Left kidney (tissue), 2 donors: ENCODE data around the gene MAPKBP1. TPM values are rescaled to one million over a fixed set of nuclear protein-coding genes. Genes with fewer than 3 reads are reported as not detected.
A peak's percentile ranks its signal among the peaks of the same experiment; 100 is the strongest.
"Not testable (repeated sequence)": the region's sequence is repeated elsewhere in the genome, so short reads cannot be mapped to it uniquely, and the experiment has no call there.

Source experiments
- DNase-seq: peaks from one replicate; pipeline ENCODE4 v3.0.0-alpha.2; 2013
- polyA plus RNA-seq: library from polyadenylated mRNA; unstranded; fragments of 120-200 nt; gene quantifications from one replicate; pipeline ENCODE4 v1.2.1, GENCODE V29; 2013; ENCODE audit not compliant: insufficient read length

Gene MAPKBP1
- polyA plus RNA-seq, 1 donor = 19.7 TPM

- DNase-seq = peak; percentile 84
These were observed 53.9 kb downstream of the MAPKBP1 start, which contains the start of gene JMJD7 for GRCh38 chr15:41827880-41828806. JMJD7 (plus strand) TSS chr15:41828092; CDS start chr15:41828125, 33 bp downstream.

DNA sequence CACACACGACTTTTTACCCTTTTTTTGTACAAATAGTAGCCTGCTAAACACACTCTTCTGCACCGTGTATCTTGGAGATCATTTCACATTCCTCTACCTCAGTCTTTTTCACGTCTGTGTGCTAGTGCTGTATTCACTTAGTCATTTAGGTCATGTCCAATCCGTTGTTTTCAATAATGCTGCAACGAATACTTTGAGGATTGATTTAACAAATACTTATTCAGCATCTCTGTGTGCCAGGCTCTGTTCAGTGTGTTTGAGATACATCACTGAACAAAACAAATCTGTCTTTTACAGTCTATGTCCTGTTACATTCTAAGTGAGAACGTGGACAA is 54.5 kb downstream of the MAPKBP1 start:
- no peak for DNase-seq

- no peak for DNase-seq
These were observed 55.8 kb downstream of the MAPKBP1 start for GRCh38 chr15:41829959-41830646.

DNA sequence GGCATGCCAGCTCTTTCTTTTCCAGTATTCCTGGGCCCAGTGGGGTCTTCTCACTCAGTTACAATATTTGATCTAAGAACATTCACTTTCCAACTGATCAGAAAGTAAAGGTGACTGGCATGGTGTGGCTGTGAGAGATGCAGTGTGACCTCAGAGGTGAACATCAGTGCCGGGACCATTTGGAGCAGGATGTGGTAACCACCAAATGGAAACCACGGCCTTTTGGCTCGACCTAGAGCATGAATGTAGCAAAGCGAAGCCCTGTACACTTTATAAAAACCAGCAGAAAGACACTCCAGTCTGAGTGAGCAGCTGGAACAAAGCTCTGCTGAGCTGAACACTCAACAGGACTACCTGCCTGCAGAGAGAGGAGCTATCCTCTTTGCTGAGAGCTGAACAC is 57.0 kb downstream of the MAPKBP1 start:
- DNase-seq = not testable (repeated sequence)

GRCh38 chr15:41832208-41832607 is 57.9 kb downstream of the MAPKBP1 start:
- DNase-seq = no peak

GRCh38 chr15:41832875-41833274 is 58.6 kb downstream of the MAPKBP1 start:
- no peak for DNase-seq

GRCh38 chr15:41834096-41834495 is 59.8 kb downstream of the MAPKBP1 start:
- no peak for DNase-seq

DNA sequence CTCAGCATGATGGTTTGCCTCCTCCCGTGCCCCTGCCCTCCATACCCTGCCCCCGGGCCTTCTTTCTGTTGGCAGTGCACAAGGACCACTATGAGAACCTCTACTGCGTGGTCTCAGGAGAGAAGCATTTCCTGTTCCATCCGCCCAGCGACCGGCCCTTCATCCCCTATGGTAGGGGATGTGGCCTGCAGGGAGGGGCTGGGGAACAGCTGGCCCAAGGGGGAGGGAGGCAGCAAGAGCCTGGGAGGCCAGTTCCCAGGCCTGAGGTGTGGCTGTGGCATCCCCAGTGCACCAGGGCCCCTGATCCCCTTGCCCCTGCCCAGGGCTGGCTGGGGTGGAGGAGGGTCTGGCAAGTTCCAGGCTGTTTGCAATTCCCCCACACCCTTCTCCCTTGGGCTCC is 61.8 kb downstream of the MAPKBP1 start:
- DNase-seq = no peak

- DNase-seq = no peak
These were observed 62.6 kb downstream of the MAPKBP1 start for GRCh38 chr15:41836713-41837454.

DNA sequence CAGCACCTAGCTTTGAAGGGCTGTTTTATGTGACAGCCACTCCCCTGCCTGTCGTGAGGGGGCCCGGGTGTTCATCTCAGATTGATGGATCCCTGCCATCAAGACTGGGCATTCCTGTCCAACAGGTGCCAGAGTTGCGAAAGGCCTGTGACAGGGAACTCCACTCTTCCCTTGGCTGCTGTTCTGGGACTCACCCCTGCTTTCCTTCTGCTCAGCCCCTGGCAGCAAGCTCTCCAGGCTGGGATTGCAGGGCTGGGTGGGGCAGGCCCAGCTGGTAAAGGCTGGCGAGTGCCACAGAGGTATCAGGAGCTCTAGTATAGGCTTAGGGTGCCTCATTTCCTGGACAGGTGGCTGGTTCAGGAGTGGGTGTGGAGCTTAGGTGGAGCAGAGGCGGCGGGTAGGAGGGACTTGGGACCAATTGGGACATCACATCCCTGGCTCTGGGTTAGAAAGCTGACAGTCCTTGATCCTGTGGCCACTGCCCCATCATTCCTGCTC is 64.2 kb downstream of the MAPKBP1 start, which contains the start of gene PLA2G4B:
Gene PLA2G4B (plus strand): TSS at position 448 of the 498 bp plus-strand sequence. CDS start 67 bp downstream, outside the sequence.
- DNase-seq = no peak

DNA sequence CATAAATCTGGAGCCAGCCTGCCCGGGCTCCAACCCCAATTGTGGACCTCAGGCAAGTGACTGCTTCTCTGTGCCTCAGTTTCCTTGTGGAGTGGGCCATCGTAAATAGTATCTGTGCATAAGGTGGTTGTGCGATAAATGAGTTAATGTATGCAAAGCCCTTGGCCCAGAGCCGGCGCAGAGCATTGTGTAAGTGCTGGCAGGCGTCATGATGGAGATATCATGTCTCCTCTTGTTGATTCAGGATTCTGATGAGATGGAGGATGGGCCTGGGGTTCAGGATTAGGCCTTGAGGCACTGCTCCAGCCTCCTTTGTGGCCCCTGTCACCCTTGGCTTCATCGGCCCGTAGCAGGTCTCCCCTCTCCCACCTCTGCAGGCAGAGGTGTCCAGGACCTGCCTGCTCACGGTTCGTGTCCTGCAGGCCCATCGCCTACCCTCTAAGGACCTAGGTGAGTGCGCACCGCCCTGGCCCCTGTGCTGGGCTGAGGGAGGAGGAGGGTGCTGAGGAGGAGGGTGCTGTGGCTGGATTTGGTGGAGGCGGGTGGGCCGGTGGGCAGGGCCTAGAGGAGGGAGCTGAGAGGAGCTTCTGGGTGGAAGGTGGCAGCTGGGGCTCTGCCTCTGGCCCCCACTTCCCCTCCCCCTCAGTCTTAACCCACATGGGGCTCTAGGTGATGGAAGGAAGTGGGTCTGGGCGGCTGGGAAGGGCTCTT is 65.7 kb downstream of the MAPKBP1 start:
- no peak for DNase-seq

DNA sequence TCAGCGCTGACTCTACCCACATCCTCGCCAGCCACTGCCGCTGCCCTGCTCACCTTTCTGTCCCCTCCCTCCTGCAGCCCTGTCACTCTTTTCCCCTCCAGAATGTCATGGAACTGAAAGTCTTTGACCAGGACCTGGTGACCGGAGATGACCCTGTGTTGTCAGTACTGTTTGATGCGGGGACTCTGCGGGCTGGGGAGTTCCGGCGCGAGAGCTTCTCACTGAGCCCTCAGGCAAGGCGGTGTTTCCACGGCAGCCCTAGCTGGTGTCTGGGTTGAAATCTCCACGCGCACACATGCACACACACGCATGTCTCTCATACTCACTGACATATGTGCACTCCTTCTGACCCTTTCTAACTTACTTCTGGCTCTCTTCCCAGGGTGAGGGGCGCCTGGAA is 66.4 kb downstream of the MAPKBP1 start:
- no peak for DNase-seq

GRCh38 chr15:41841131-41841530 is 66.8 kb downstream of the MAPKBP1 start:
- DNase-seq = no peak

- no peak for DNase-seq
These were observed 67.9 kb downstream of the MAPKBP1 start for GRCh38 chr15:41842229-41842628.

- no peak for DNase-seq
These were observed 69.3 kb downstream of the MAPKBP1 start for GRCh38 chr15:41843571-41843970.

DNA sequence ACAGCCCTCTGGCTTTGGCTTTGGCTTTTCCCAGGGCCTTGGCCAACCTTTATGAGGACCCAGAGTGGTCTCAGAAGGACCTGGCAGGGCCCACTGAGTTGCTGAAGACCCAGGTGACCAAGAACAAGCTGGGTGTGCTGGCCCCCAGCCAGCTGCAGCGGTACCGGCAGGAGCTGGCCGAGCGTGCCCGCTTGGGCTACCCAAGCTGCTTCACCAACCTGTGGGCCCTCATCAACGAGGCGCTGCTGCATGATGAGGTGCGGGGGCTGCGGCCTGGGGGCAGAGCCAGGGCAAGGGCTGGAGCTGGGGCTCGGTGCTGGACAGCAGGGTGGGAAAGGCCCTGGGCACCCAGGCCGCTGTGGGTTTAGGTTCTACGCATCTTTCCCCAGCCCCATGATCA is 70.5 kb downstream of the MAPKBP1 start:
- no peak for DNase-seq

DNA sequence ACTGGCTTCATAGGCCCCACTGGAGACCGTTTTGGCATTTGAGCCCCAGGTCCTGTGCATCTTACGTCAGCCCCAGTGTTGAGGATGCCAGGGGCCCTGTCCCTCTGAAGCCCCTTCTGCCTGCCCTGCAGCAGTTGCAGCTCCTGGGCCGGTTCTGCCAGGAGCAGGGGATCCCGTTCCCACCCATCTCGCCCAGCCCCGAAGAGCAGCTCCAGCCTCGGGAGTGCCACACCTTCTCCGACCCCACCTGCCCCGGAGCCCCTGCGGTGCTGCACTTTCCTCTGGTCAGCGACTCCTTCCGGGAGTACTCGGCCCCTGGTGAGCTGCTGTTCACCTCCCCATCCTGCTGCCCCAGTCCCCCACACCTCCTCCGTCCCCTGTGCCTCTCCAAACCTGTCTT is 72.9 kb downstream of the MAPKBP1 start:
- no peak for DNase-seq

DNA sequence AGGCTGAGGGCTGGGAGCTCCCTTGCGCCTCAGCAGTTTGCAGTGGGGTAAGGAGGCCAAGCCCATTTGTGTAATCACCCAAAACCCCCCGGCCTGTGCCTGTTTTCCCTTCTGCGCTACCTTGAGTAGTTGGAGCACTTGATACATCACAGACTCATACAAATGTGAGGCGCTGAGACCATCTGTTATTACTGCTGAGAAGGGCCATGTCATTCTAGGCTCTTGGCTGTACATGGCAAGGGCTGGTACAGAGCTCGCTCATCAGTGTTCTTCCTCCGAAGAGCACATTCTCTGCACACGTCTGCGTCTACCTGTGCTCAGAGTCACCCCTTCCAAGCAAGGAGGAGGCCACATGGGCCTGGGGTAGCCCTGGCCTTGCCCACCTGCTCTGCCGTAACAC is 73.7 kb downstream of the MAPKBP1 start:
- no peak for DNase-seq

DNA sequence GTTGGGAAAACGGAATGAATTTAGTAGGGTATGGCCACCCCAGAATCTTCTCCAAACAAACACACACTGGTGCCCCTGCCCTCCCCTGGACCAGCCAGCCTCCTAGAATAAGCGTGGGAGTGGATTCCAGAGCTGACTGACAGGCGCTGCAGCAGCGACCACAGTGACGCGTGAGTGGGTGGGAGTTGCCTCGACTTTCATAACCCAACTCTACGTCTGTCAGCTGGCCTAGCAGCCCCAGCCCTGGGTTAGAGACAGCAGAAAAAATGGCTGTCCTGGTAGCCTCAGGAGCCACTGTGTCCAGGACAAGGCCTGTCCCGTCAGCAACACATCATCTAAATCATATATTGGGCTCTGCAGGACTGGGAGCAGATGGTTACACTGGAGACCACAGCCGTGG is 74.3 kb downstream of the MAPKBP1 start:
- DNase-seq = no peak

DNA sequence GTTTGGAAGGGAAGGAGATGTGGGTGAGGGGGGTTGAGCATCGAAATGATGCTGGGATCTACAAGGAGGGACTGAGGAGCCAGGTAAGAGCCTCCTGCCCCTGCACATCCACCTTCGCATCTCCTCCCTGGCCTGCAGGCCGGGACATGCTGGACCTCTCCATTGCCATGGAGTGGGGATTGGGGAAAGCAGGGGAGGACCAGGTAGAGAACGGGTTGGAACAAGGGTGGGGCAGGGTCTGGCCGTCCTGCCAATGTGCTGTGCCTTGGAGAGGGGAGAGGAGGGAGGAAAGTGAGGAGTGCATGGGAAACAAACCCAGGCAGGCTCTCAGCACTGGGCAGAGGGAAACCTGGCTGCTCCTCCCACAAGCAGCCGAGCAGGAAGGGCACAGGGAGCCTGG is 74.9 kb downstream of the MAPKBP1 start:
- DNase-seq = no peak

DNA sequence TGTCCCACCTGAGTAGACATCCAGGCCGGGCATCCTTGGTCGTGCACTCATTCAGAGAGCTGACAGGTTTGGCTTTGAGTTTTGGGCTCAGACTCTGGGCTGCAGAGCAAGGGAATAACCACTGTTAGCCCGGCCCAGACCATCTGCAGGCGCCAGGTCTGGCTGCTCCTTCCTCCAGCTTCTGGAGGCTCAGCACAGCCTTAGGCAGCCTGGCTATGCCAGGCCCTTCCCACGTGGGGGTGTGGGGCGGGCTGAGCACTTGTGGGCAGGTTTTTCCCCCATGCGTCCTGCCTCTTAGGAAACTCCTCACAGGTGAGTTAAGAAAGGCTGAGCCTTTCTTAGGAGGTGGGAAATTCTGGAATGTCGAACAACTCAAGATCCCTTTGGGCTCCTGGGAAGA is 75.6 kb downstream of the MAPKBP1 start:
- no peak for DNase-seq
